ENCODE data around the gene EID2B.

Gene EID2B

GRCh38 chr19:39502640-39503417 lies 29.8 kb downstream of the EID2B start:
- Histone ChIP-seq H3K9me3 (ENCODE audit: severe bottlenecking) (no peaks in the 10 kb centered on the region), H3K27me3 (ENCODE audit: insufficient read depth, poor library complexity, severe bottlenecking) (peaks cover 26% of the 10 kb centered on the region), H3K4me3 (ENCODE audit: severe bottlenecking) (no peak overlapping the region), H3K36me3 (ENCODE audit: low read depth) (no peaks in the 10 kb centered on the region), H3K27ac (ENCODE audit: poor library complexity, severe bottlenecking) (no peak overlapping the region), H3K4me1 (ENCODE audit: insufficient read depth, poor library complexity, severe bottlenecking) (no peaks in the 10 kb centered on the region)
- DNase-seq (ENCODE audit: low spot score) (no peak), ATAC-seq (ENCODE audit: low read depth) (0 out of 3 replicates have a peak, but pooled peaks have one; percentile 4)
- TF ChIP-seq CTCF (IDR thresholded peaks at IDR 0.05; ENCODE audit: poor library complexity, severe bottlenecking) = peak; percentile 87

- TF ChIP-seq CTCF (IDR thresholded peaks at IDR 0.05; ENCODE audit: poor library complexity, severe bottlenecking) = no peak
- peaks cover 33% of the 10 kb centered on the region for H3K27me3 ChIP-seq (ENCODE audit: insufficient read depth, poor library complexity, severe bottlenecking)
- no peak overlapping the region for H3K27ac ChIP-seq (ENCODE audit: poor library complexity, severe bottlenecking)
- H3K36me3 ChIP-seq (ENCODE audit: low read depth) = no peaks in the 10 kb centered on the region
- no peaks in the 10 kb centered on the region for H3K9me3 ChIP-seq (ENCODE audit: severe bottlenecking)
- ATAC-seq (ENCODE audit: low read depth) = no peak
- H3K4me3 ChIP-seq (ENCODE audit: severe bottlenecking) = no peak overlapping the region
- no peak for DNase-seq (ENCODE audit: low spot score)
- H3K4me1 ChIP-seq (ENCODE audit: insufficient read depth, poor library complexity, severe bottlenecking) = no peaks in the 10 kb centered on the region
These were observed 31.3 kb downstream of the EID2B start for GRCh38 chr19:39501340-39501739.

- no peak for TF ChIP-seq CTCF (IDR thresholded peaks at IDR 0.05; ENCODE audit: poor library complexity, severe bottlenecking)
These were observed 32.1 kb downstream of the EID2B start for GRCh38 chr19:39500543-39500942.

GRCh38 chr19:39499932-39500331 lies 32.7 kb downstream of the EID2B start:
- no peak for TF ChIP-seq CTCF (IDR thresholded peaks at IDR 0.05; ENCODE audit: poor library complexity, severe bottlenecking)
- H3K27me3 ChIP-seq (ENCODE audit: insufficient read depth, poor library complexity, severe bottlenecking) = peaks cover 33% of the 10 kb centered on the region

More at GRCh38 chr19:39500543-39500942, 32.1 kb downstream of the EID2B start:
- no peaks in the 10 kb centered on the region for H3K4me1 ChIP-seq (ENCODE audit: insufficient read depth, poor library complexity, severe bottlenecking)
- ATAC-seq (ENCODE audit: low read depth) = no peak
- no peak for DNase-seq (ENCODE audit: low spot score)
- H3K4me3 ChIP-seq (ENCODE audit: severe bottlenecking) = no peak overlapping the region
- H3K9me3 ChIP-seq (ENCODE audit: severe bottlenecking) = no peaks in the 10 kb centered on the region
- peaks cover 33% of the 10 kb centered on the region for H3K27me3 ChIP-seq (ENCODE audit: insufficient read depth, poor library complexity, severe bottlenecking)
- no peaks in the 10 kb centered on the region for H3K36me3 ChIP-seq (ENCODE audit: low read depth)
- H3K27ac ChIP-seq (ENCODE audit: poor library complexity, severe bottlenecking) = no peak overlapping the region

More at GRCh38 chr19:39499932-39500331, 32.7 kb downstream of the EID2B start:
- Histone ChIP-seq H3K4me3 (ENCODE audit: severe bottlenecking) (no peak overlapping the region), H3K27ac (ENCODE audit: poor library complexity, severe bottlenecking) (no peak overlapping the region), H3K36me3 (ENCODE audit: low read depth) (no peaks in the 10 kb centered on the region), H3K4me1 (ENCODE audit: insufficient read depth, poor library complexity, severe bottlenecking) (no peaks in the 10 kb centered on the region), H3K9me3 (ENCODE audit: severe bottlenecking) (no peaks in the 10 kb centered on the region)
- ATAC-seq (ENCODE audit: low read depth) = no peak
- no peak for DNase-seq (ENCODE audit: low spot score)
